CD4-positive, CD25-positive, alpha-beta regulatory T cell (primary cell): ENCODE data around the gene FUBP3. TPM values are rescaled to one million over a fixed set of nuclear protein-coding genes. Genes with fewer than 3 reads are reported as not detected.
"Not testable (repeated sequence)": the region's sequence is repeated elsewhere in the genome, so short reads cannot be mapped to it uniquely, and the experiment has no call there.

Source experiments
- ATAC-seq, 2 donors: fragments of 150-1000 bp; cut with Tn5 transposase; one replicate each; pipeline ENCODE4 v1.10.0; 2021; ENCODE audit warnings: low read depth in 2 of 2, moderate number of reproducible peaks in 2 of 2, moderate library complexity in 1 of 2
- DNase-seq, 3 donors: peaks; one replicate each; pipeline versions ENCODE4 v3.0.0 to v3.0.0-alpha.2; 2012 to 2022; ENCODE audit warnings: mixed read lengths in 1 of 3
- H3K27ac ChIP-seq: one replicate; pipeline ENCODE4 v1.7.0; 2013; ENCODE audit warnings: mild to moderate bottlenecking, low read length; ENCODE audit not compliant: insufficient read depth, poor library complexity, severe bottlenecking
- H3K27me3 ChIP-seq: one replicate; pipeline ENCODE4 v1.7.0; 2013; ENCODE audit warnings: low read length; ENCODE audit not compliant: control insufficient read depth, insufficient read depth
- H3K36me3 ChIP-seq: one replicate; pipeline ENCODE4 v1.7.0; 2013; ENCODE audit warnings: mild to moderate bottlenecking, low read length, moderate library complexity; ENCODE audit not compliant: control insufficient read depth, insufficient read depth
- H3K4me1 ChIP-seq: 2 replicates; pipeline ENCODE4 v1.7.0; 2013; ENCODE audit warnings: mild to moderate bottlenecking, low read length; ENCODE audit not compliant: insufficient read depth, control insufficient read depth, poor library complexity, severe bottlenecking
- H3K4me3 ChIP-seq: one replicate; pipeline ENCODE4 v1.7.0; 2013; ENCODE audit warnings: low read depth, mild to moderate bottlenecking, low read length, moderate library complexity
- H3K9me3 ChIP-seq, 2 experiments: 1 replicate in 1 of 2; 2 replicates in 1 of 2; pipeline ENCODE4 v1.7.0; 2013; ENCODE audit warnings: low read length in 2 of 2, mild to moderate bottlenecking in 1 of 2, moderate library complexity in 1 of 2; ENCODE audit not compliant: control insufficient read depth in 2 of 2
- H3K27ac Mint-ChIP-seq, 3 donors: one replicate each; pipeline ENCODE4 v1.8.0; 2020 to 2022; ENCODE audit warnings: mild to moderate bottlenecking in 3 of 3, mixed read lengths in 3 of 3, moderate library complexity in 2 of 3
- H3K27me3 Mint-ChIP-seq: one replicate; pipeline ENCODE4 v1.8.0; 2022; ENCODE audit warnings: mild to moderate bottlenecking, mixed read lengths
- H3K36me3 Mint-ChIP-seq: one replicate; pipeline ENCODE4 v1.8.0; 2020; ENCODE audit warnings: mixed read lengths
- H3K4me1 Mint-ChIP-seq, 4 donors: one replicate each; pipeline ENCODE4 v1.8.0; 2020 to 2022; ENCODE audit warnings: mixed read lengths in 4 of 4, mild to moderate bottlenecking in 1 of 4
- H3K4me3 Mint-ChIP-seq, 4 donors: one replicate each; pipeline ENCODE4 v1.8.0; 2020 to 2022; ENCODE audit warnings: mild to moderate bottlenecking in 4 of 4, mixed read lengths in 4 of 4, moderate library complexity in 3 of 4
- H3K9me3 Mint-ChIP-seq, 7 donors: one replicate each; pipeline ENCODE4 v1.8.0; 2020 to 2022; ENCODE audit warnings: mixed read lengths in 7 of 7, mild to moderate bottlenecking in 3 of 7, moderate library complexity in 2 of 7
- polyA plus RNA-seq, 4 donors: library from polyadenylated mRNA; unstranded; fragments of 300-500 nt; fragmentation: Illumina TruSeq; gene quantifications; one replicate each; pipeline ENCODE4 v1.2.3, GENCODE V29; 2021
- total RNA-seq: library from RNA; stranded (reverse); gene quantifications from one replicate; pipeline ENCODE4 v1.2.3, GENCODE V29; 2022

The FUBP3 gene
- total and polyA plus RNA-seq, 5 donors from 2014 or later, result 20.0 to 34.2 (median 24.6) TPM

GRCh38 chr9:130562525-130562924 lies 16.9 kb upstream of the FUBP3 start:
- H3K27me3 Mint-ChIP-seq, result peaks cover 27% of the 10 kb centered on the region
- not testable (repeated sequence) for ATAC-seq, H3K27ac ChIP-seq, H3K27me3 ChIP-seq, H3K4me3 Mint-ChIP-seq, H3K4me3 ChIP-seq, H3K27ac Mint-ChIP-seq, H3K9me3 Mint-ChIP-seq, H3K4me1 Mint-ChIP-seq, DNase-seq, H3K4me1 ChIP-seq, H3K36me3 ChIP-seq, H3K36me3 Mint-ChIP-seq, H3K9me3 ChIP-seq

GRCh38 chr9:130563797-130564196 lies 15.6 kb upstream of the FUBP3 start:
- no peaks in the 10 kb centered on the region for H3K4me1 ChIP-seq
- H3K27me3 ChIP-seq, result no peaks in the 10 kb centered on the region
- peaks cover 0 to 2% (median 0%) of the 10 kb centered on the region in 7 donors for H3K9me3 Mint-ChIP-seq
- H3K4me3 ChIP-seq, result no peak overlapping the region
- H3K4me3 Mint-ChIP-seq, result no peak overlapping the region
- ATAC-seq, result no peak
- no peaks in the 10 kb centered on the region for H3K36me3 Mint-ChIP-seq
- H3K27me3 Mint-ChIP-seq, result peaks cover 24% of the 10 kb centered on the region
- no peak overlapping the region for H3K27ac ChIP-seq
- H3K4me1 Mint-ChIP-seq, result no peaks in the 10 kb centered on the region
- no peaks in the 10 kb centered on the region for H3K36me3 ChIP-seq
- no peak overlapping the region for H3K27ac Mint-ChIP-seq
- no peak for DNase-seq
- no peaks in the 10 kb centered on the region for H3K9me3 ChIP-seq

GRCh38 chr9:130565792-130566191 lies 13.6 kb upstream of the FUBP3 start:
- no peak overlapping the region for H3K27ac ChIP-seq
- no peak overlapping the region for H3K4me3 Mint-ChIP-seq
- H3K4me1 Mint-ChIP-seq, result no peaks in the 10 kb centered on the region
- no peaks in the 10 kb centered on the region for H3K4me1 ChIP-seq
- no peaks in the 10 kb centered on the region for H3K9me3 ChIP-seq
- H3K36me3 ChIP-seq, result no peaks in the 10 kb centered on the region
- H3K9me3 Mint-ChIP-seq, result peaks cover 0 to 2% (median 0%) of the 10 kb centered on the region in 7 donors
- H3K27me3 ChIP-seq, result no peaks in the 10 kb centered on the region
- H3K36me3 Mint-ChIP-seq, result no peaks in the 10 kb centered on the region
- H3K27ac Mint-ChIP-seq, result no peak overlapping the region
- DNase-seq (no peak), ATAC-seq (no peak)
- no peak overlapping the region for H3K4me3 ChIP-seq
- H3K27me3 Mint-ChIP-seq, result peaks cover 23% of the 10 kb centered on the region

- H3K4me3 Mint-ChIP-seq, result no peak overlapping the region
These were observed 9.2 kb upstream of the FUBP3 start for GRCh38 chr9:130570208-130570607.

GRCh38 chr9:130575514-130575913 lies 3.9 kb upstream of the FUBP3 start:
- ATAC-seq (no peak), DNase-seq (no peak)
- H3K4me3 ChIP-seq, result no peak overlapping the region
- H3K9me3 Mint-ChIP-seq, result no peaks in the 10 kb centered on the region
- H3K4me3 Mint-ChIP-seq, result no peak overlapping the region
- no peaks in the 10 kb centered on the region for H3K36me3 Mint-ChIP-seq
- H3K27ac Mint-ChIP-seq, result no peak overlapping the region
- no peak overlapping the region for H3K27ac ChIP-seq
- no peaks in the 10 kb centered on the region for H3K9me3 ChIP-seq
- H3K27me3 Mint-ChIP-seq, result peaks cover 15% of the 10 kb centered on the region
- peaks cover 13 to 29% (median 14%) of the 10 kb centered on the region in 4 donors for H3K4me1 Mint-ChIP-seq
- peaks cover 18% of the 10 kb centered on the region for H3K4me1 ChIP-seq
- no peaks in the 10 kb centered on the region for H3K27me3 ChIP-seq
- no peaks in the 10 kb centered on the region for H3K36me3 ChIP-seq

More at GRCh38 chr9:130570208-130570607, 9.2 kb upstream of the FUBP3 start:
- H3K27ac Mint-ChIP-seq, result no peak overlapping the region
- H3K4me1 Mint-ChIP-seq, result no peaks in the 10 kb centered on the region
- no peak for ATAC-seq
- Histone ChIP-seq H3K27me3 (no peaks in the 10 kb centered on the region), H3K36me3 (no peaks in the 10 kb centered on the region), H3K4me1 (no peaks in the 10 kb centered on the region), H3K27ac (no peak overlapping the region), H3K9me3 (no peaks in the 10 kb centered on the region), H3K4me3 (no peak overlapping the region)
- DNase-seq, result no peak
- H3K27me3 Mint-ChIP-seq, result peaks cover 9% of the 10 kb centered on the region
- H3K36me3 Mint-ChIP-seq, result no peaks in the 10 kb centered on the region
- H3K9me3 Mint-ChIP-seq, result peaks cover 0 to 2% (median 0%) of the 10 kb centered on the region in 7 donors

GRCh38 chr9:130576176-130576575 lies 3.2 kb upstream of the FUBP3 start:
- Mint-ChIP-seq H3K4me3 (no peak overlapping the region), H3K27ac (no peak overlapping the region), H3K27me3 (peaks cover 11% of the 10 kb centered on the region), H3K9me3 (no peaks in the 10 kb centered on the region), H3K36me3 (no peaks in the 10 kb centered on the region), H3K4me1 (peaks cover 20 to 35% (median 21%) of the 10 kb centered on the region in 4 donors)
- H3K4me3 ChIP-seq, result no peak overlapping the region
- ATAC-seq, result no peak
- H3K36me3 ChIP-seq, result peaks cover 4% of the 10 kb centered on the region
- no peaks in the 10 kb centered on the region for H3K27me3 ChIP-seq
- peaks cover 22% of the 10 kb centered on the region for H3K4me1 ChIP-seq
- no peaks in the 10 kb centered on the region for H3K9me3 ChIP-seq
- no peak for DNase-seq
- no peak overlapping the region for H3K27ac ChIP-seq

GRCh38 chr9:130579738-130580463 lies 524 bp downstream of the FUBP3 start:
- H3K27me3 Mint-ChIP-seq, result peaks cover 11% of the 10 kb centered on the region
- peak; percentile 16 to 19 for ATAC-seq
- H3K4me3 ChIP-seq, result peak overlapping the region; percentile 77
- H3K9me3 Mint-ChIP-seq, result no peaks in the 10 kb centered on the region
- H3K27ac Mint-ChIP-seq, result peak overlapping the region; percentile 82 to 94 (median 91)
- H3K4me3 Mint-ChIP-seq, result peak overlapping the region; percentile 88 to 96 (median 94)
- DNase-seq, result peak in 1 of 3 donors; percentile 14
- peaks cover 26% of the 10 kb centered on the region for H3K4me1 ChIP-seq
- peaks cover 34 to 57% (median 38%) of the 10 kb centered on the region in 4 donors for H3K4me1 Mint-ChIP-seq
- H3K27me3 ChIP-seq, result no peaks in the 10 kb centered on the region
- H3K36me3 ChIP-seq, result peaks cover 13% of the 10 kb centered on the region
- no peaks in the 10 kb centered on the region for H3K9me3 ChIP-seq
- peak overlapping the region; percentile 79 for H3K27ac ChIP-seq
- no peaks in the 10 kb centered on the region for H3K36me3 Mint-ChIP-seq

GRCh38 chr9:130581766-130582165 lies 2.4 kb downstream of the FUBP3 start:
- no peak overlapping the region for H3K4me3 ChIP-seq
- Mint-ChIP-seq H3K27me3 (peaks cover 11% of the 10 kb centered on the region), H3K4me1 (peaks cover 34 to 68% (median 49%) of the 10 kb centered on the region in 4 donors), H3K27ac (peak overlapping the region in 2 of 3 donors; percentile 2 to 60), H3K4me3 (peak overlapping the region; percentile 15 to 96 (median 40)), H3K9me3 (no peaks in the 10 kb centered on the region), H3K36me3 (peaks cover 5% of the 10 kb centered on the region)
- peaks cover 13% of the 10 kb centered on the region for H3K36me3 ChIP-seq
- ATAC-seq, result no peak
- H3K9me3 ChIP-seq, result no peaks in the 10 kb centered on the region
- H3K27me3 ChIP-seq, result no peaks in the 10 kb centered on the region
- no peak for DNase-seq
- peaks cover 26% of the 10 kb centered on the region for H3K4me1 ChIP-seq
- no peak overlapping the region for H3K27ac ChIP-seq
